Large intestine (tissue), 12 donors: ENCODE data around the gene TMUB2. TPM values are rescaled to one million over a fixed set of nuclear protein-coding genes. Genes with fewer than 3 reads are reported as not detected.
"Not testable (repeated sequence)": the region's sequence is repeated elsewhere in the genome, so short reads cannot be mapped to it uniquely, and the experiment has no call there.

ENCODE experiments used
- DNase-seq, 2 donors: peaks; one replicate each; pipeline versions ENCODE4 v3.0.0 to v3.0.0-alpha.2; 2013
- H3K27ac ChIP-seq: one replicate; pipeline ENCODE4 v1.5.1; 2013; ENCODE audit warnings: low read length
- H3K27me3 ChIP-seq: 2 replicates; pipeline ENCODE4 v1.6.1; 2013; ENCODE audit warnings: low read length; ENCODE audit not compliant: control insufficient read depth, insufficient read depth
- H3K36me3 ChIP-seq: 2 replicates; pipeline ENCODE4 v1.6.1; 2013; ENCODE audit warnings: low read length; ENCODE audit not compliant: control insufficient read depth, insufficient read depth
- H3K4me1 ChIP-seq: one replicate; pipeline ENCODE4 v1.6.1; 2013; ENCODE audit warnings: low read length; ENCODE audit not compliant: control insufficient read depth, insufficient read depth
- H3K4me3 ChIP-seq: one replicate; pipeline ENCODE4 v1.5.1; 2013; ENCODE audit warnings: low read length
- H3K9me3 ChIP-seq: one replicate; pipeline ENCODE4 v1.6.1; 2013; ENCODE audit warnings: mild to moderate bottlenecking, low read depth, low read length, moderate library complexity; ENCODE audit not compliant: control insufficient read depth
- WGBS: methylation state at CpG from one replicate; pipeline ENCODE4 v1.1.5; 2013; ENCODE audit warnings: low lambda C conversion rate; ENCODE audit not compliant: insufficient coverage; 5-methylcytosine and 5-hydroxymethylcytosine counted together
- long read RNA-seq, 11 donors: transcript quantifications; one replicate each; lab custom pipeline, GENCODE V29; 2026
- polyA plus RNA-seq: library from polyadenylated mRNA; unstranded; fragments of 120-200 nt; gene quantifications from one replicate; pipeline ENCODE4 v1.2.1, GENCODE V29; 2013

TMUB2 gene
- 41.5 TPM for polyA plus RNA-seq
- long read RNA-seq, donor 1, partial matches to known transcripts: 0 of 4 reads
- long read RNA-seq, donor 1, other reads (novel, unspliced or antisense): 0 of 4 reads
- long read RNA-seq, donor 2, partial matches to known transcripts: 0 of 4 reads
- long read RNA-seq, donor 2, other reads (novel, unspliced or antisense): 0 of 4 reads
- long read RNA-seq, donor 3: 0 reads
- long read RNA-seq, donor 4: 0 reads
- long read RNA-seq, donor 5, partial matches to known transcripts: 9 of 15 reads
- long read RNA-seq, donor 5, other reads (novel, unspliced or antisense): 0 of 15 reads
- long read RNA-seq, donor 6, partial matches to known transcripts: 6 of 11 reads
- long read RNA-seq, donor 6, other reads (novel, unspliced or antisense): 0 of 11 reads
- long read RNA-seq, donor 7, partial matches to known transcripts: 7 of 13 reads
- long read RNA-seq, donor 7, other reads (novel, unspliced or antisense): 0 of 13 reads
- long read RNA-seq, donor 8, partial matches to known transcripts: 0 of 5 reads
- long read RNA-seq, donor 8, other reads (novel, unspliced or antisense): 0 of 5 reads
- long read RNA-seq, donor 9, partial matches to known transcripts: 0 of 5 reads
- long read RNA-seq, donor 9, other reads (novel, unspliced or antisense): 0 of 5 reads
- long read RNA-seq, donor 10, partial matches to known transcripts: 9 of 15 reads
- long read RNA-seq, donor 10, other reads (novel, unspliced or antisense): 0 of 15 reads
- long read RNA-seq, donor 11, partial matches to known transcripts: 0 of 5 reads
- long read RNA-seq, donor 11, other reads (novel, unspliced or antisense): 0 of 5 reads

DNA sequence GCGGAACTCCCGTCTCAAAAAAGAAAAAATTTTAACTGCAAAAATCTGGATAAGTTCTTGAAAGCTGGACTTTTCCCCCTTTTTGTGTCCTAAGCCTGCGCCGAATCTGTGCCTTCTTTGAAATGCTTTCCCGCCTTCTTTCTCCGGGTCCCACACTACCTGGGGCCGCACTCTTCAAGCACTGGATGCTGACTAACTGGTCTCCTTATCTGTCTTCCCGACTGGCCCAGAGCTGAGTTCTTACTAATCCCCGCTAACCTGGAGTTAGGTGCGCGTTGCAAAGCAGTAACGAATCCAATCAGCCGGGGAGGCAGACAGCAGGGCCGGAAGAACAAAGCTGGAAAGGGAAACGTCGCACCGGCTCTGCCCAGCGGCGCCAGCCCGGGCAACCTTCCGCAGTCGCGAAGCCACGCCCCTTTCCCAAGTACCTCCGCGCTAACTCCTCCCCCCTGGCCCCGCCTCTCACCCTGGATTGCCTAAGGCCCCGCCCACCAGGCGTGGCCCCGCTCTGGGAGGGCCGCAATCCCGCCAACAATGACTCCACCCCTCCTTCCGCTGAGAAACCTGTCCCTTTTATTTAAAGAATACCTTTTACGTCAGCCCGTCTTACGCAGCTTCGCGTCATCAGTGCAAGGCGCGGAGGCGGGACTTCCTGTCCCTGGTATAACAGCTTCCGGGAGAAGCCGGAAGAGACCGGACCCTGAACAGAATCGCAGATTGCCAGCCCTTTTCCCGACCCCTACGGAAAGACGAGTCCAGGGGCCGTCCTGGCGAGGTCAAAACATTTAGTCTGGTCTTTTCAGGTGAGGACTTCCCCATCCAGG lies at the start of gene TMUB2:
TMUB2 (plus strand) TSS at position 666 of the 824 bp plus-strand sequence. CDS start 737 bp downstream, outside the sequence.
- H3K27me3 ChIP-seq: no peaks in the 10 kb centered on the region
- H3K36me3 ChIP-seq: peaks cover 34% of the 10 kb centered on the region
- peak within 1 kb of the TSS; percentile 98 for H3K4me3 ChIP-seq
- peak within 1 kb of the TSS; percentile 95 for H3K27ac ChIP-seq
- no CpG with 5 or more reads among the region's 50 CpGs for WGBS
- H3K9me3 ChIP-seq: no peaks in the 10 kb centered on the region
- peaks cover 10% of the 10 kb centered on the region for H3K4me1 ChIP-seq
- peak; percentile 99 for DNase-seq

DNA sequence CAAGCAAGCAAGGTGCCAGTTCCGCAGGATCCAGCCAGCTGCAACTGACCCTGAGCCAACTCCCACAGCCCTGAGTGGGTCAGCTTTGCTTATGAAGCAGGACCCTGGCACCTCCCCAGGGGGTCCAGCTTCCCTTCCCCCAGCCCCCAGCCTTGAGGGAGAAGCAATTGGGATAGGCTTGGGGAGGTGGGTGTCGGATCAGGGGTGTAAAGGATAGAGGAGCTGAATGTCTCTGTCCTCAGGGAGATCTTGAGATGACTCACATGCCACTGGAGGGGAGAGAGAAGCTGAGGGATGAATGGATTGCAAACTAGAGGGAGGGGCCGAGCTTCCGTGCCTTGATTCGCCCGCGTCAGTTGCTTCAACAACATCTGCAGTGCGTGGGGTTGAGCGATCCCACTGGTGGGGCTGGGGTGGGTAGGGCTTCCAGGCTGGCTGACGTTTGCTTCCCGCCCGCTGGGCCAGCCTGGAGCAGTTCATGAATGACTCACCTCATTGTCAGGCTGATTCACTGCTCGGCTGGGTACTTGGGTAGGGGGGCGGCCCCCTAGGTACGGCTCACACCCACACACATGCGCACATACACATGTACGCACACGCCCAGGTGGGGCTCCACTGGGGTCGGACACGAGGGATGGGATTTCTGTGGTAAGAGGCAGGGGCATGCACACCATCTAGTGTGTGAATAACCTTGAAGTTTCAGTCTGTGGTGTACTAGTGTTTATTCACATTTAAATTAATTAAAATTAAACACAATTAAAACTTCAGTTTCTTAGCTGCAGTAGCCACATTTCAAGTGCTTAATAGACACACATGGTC lies 48.7 kb upstream of the TMUB2 start:
- Histone ChIP-seq H3K9me3 (no peaks in the 10 kb centered on the region), H3K4me1 (peaks cover 12% of the 10 kb centered on the region), H3K27ac (no peak overlapping the region), H3K4me3 (no peak overlapping the region), H3K27me3 (no peaks in the 10 kb centered on the region), H3K36me3 (no peaks in the 10 kb centered on the region)
- no CpG with 5 or more reads among the region's 20 CpGs for WGBS
- peak; percentile 91 to 95 for DNase-seq

DNA sequence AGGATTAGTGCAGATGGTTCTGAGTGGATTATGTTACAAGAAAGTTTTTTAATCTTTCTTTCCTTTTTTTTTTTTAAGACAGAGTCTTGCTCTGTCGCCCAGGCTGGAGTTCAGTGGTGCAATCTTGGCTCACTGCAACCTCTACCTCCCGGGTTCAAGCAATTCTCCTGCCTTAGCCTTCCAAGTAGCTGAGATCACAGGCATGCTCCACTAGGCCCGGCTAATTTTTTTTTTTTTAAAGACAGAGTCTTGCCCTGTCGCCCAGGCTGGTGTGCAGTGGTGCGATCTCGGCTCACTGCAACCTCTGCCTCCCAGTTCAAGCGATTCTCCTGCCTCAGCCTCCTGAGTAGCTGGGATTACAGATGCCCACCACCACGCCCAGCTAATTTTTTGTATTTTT lies 42.9 kb upstream of the TMUB2 start:
- WGBS: no CpG with 5 or more reads among the region's 8 CpGs
- H3K36me3 ChIP-seq: peaks cover 10% of the 10 kb centered on the region
- H3K4me1 ChIP-seq, H3K4me3 ChIP-seq, H3K27me3 ChIP-seq, H3K27ac ChIP-seq, DNase-seq, H3K9me3 ChIP-seq: not testable (repeated sequence)

DNA sequence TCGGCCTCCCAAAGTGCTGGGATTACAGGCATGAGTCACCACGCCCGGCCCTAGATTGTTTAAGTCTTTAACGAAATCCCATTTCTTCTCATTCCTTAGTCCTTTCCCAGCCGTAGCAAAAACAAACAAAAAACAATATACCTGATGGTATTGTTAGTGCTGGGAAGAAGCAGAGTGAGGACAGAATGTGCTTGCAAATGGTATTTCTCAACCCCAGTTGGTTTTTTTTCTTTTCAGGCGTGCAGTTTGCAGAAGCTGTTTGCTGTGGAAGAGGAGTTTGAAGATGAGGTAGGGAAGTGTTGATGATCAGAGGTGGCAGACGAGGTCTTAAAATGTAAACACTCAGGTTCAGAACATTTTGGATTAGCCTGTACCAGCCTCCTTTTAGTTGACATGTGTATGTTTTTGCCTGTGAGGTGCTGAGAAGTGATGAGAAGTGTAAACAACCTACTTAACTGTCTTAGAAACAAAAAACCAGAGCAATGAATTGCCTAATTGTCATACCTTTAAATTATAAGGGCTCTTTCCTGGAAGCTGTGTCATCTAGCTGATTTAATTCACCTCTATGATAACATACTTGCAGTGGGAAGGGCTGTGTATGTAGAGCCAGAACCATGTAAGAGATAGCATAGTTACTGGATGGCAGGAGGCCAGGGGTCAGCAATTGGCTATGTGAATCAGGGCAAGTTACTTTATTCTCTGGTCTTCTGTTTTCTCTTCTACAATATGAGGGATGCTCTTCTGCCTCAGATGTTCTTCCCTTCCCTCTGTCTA lies 41.6 kb upstream of the TMUB2 start:
- no peak overlapping the region for H3K27ac ChIP-seq
- H3K27me3 ChIP-seq: no peaks in the 10 kb centered on the region

DNA sequence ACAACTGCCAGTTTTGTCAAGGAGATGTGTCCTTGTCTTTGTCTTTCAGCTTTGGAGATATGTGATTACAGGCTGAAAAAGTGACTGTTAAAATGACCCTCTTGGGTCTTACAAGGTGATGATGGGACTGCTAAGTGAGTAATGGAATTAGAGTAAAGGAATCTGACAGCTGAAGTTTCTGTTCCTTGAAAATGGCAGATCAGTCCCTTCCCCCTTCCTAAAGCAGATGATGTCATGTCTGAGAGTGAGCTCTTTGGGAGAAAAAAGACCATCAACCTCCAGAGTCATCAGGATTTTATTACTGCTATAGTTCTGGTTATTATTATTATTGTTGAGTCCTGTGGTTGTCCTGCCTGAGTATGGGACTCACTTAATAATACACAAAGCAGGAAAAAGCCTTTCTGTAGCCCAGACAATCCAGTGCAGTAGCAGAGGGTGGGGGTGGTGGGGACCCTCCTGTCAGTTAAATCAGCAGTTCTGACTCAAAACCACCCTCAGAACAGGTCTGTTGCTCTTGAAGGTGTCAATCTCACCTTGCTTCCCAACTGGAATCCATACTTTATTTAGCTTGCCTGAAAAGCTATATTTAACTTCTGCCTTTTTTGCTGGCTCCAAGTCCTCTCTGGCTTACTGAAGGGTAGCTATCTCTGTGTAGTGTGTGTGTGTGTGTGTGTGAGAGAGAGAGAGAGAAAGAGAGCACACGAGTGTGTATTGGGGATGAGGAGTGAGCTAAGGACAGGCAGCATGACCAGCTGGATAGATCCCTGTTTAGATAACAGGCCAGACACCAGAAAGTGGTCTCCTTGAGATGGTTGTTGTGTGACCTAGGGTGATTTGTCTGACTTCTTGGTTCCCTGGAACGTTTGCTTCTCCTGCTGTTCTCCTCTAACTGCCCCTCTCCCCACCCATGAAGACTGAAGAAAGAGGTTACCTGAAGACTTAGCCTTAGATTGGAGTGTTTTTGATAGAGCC lies 40.1 kb upstream of the TMUB2 start:
- H3K36me3 ChIP-seq: peaks cover 11% of the 10 kb centered on the region
- WGBS: no CpG with 5 or more reads among the region's 2 CpGs
- no peak for DNase-seq
- no peak overlapping the region for H3K4me3 ChIP-seq
- H3K27ac ChIP-seq: no peak overlapping the region
- H3K27me3 ChIP-seq: no peaks in the 10 kb centered on the region
- no peaks in the 10 kb centered on the region for H3K4me1 ChIP-seq
- no peaks in the 10 kb centered on the region for H3K9me3 ChIP-seq

More for the DNA sequence above, 41.6 kb upstream of the TMUB2 start:
- Histone ChIP-seq H3K9me3 (no peaks in the 10 kb centered on the region), H3K4me3 (no peak overlapping the region), H3K4me1 (peaks cover 3% of the 10 kb centered on the region), H3K36me3 (peaks cover 11% of the 10 kb centered on the region)
- 90% methylated on average over 2 of the region's 7 CpGs for WGBS
- DNase-seq: no peak

DNA sequence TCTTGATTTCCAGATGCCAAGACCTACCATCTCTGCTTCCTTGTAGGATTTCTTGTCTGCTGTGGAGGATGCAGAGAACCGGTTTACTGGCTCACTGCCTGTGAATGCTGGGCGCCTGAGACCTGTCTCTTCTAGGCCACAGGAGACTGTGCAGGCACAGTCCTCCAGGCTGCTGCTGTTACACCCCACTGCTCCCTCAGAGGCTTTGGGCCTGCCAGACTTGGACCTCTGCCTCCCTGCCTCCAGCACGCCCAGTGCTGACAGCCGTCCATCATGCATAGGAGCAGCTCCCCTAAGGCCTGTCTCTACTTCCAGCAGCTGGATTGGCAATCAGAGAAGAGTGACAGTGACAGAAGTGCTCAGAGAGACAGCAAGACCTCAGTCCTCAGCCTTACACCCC lies 39.0 kb upstream of the TMUB2 start:
- no peak for DNase-seq
- Histone ChIP-seq H3K9me3 (no peaks in the 10 kb centered on the region), H3K4me3 (no peak overlapping the region), H3K36me3 (peaks cover 11% of the 10 kb centered on the region), H3K27me3 (no peaks in the 10 kb centered on the region), H3K4me1 (no peaks in the 10 kb centered on the region), H3K27ac (no peak overlapping the region)
- no CpG with 5 or more reads among the region's 4 CpGs for WGBS

DNA sequence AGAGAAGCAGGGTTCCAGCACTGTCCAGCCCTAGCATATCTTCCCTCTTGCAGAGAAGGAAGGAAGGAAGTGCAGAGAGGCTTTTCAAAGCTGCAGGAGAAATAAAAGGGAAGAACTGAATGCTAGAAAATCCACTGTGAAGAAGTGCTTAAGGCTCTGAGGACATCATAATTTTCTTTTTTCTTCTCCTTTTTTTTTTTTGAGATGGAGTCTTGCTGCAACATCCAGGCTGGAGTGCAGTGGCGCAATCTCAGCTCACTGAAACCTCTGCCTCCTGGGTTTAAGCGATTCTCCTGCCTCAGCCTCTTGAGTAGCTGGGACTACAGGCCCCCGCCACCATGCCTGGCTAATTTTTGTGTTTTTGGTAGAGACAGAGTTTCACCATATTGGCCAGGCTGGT lies 37.7 kb upstream of the TMUB2 start:
- H3K4me1 ChIP-seq, H3K27ac ChIP-seq, H3K4me3 ChIP-seq, H3K9me3 ChIP-seq, DNase-seq, H3K27me3 ChIP-seq: not testable (repeated sequence)
- peaks cover 11% of the 10 kb centered on the region for H3K36me3 ChIP-seq
- WGBS: no CpG with 5 or more reads among the region's 3 CpGs

DNA sequence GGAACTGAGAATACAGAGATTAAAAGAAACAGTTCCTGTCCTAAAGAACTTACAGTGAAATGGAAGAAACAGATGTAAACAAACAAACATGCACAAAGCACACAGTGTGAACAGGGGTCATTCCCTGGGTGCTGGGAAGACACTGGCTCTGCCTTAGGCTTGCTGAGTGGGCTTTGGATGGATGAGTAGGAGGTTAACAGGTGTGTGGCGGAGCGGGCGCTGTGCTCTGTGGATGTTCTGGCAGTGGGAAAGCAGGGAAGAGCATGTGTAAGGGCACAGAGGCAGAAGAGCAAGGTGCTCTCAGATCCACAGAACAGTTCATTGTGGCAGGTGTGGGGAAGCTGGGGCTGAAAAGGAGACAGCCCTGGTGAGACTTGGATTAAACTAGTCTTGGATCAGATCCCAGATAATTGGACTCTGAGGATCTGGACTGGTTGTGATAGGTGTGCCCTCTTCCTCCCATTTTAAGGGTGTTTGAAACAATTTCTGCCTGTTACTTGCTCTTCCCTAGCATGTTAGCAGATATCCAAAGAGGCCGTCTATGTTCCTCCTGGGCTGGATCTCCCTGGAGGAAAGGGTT lies 36.9 kb upstream of the TMUB2 start:
- Histone ChIP-seq H3K4me3 (no peak overlapping the region), H3K9me3 (no peaks in the 10 kb centered on the region), H3K27ac (no peak overlapping the region), H3K27me3 (no peaks in the 10 kb centered on the region), H3K4me1 (no peaks in the 10 kb centered on the region), H3K36me3 (peaks cover 11% of the 10 kb centered on the region)
- DNase-seq: no peak
- WGBS: no CpG with 5 or more reads among the region's 4 CpGs
